Fibroblast of peridontal ligament (primary cell): ENCODE data around the gene TEX28.
"Not testable (repeated sequence)": the region's sequence is repeated elsewhere in the genome, so short reads cannot be mapped to it uniquely, and the experiment has no call there.

Experiments used
- DNase-seq: peaks from one replicate; pipeline ENCODE4 v3.0.0-alpha.2; 2010; ENCODE audit errors: extremely low read depth

Gene TEX28

GRCh38 chrX:154294791-154295574, at the start of gene TEX28:
Gene TEX28, minus strand, starts transcription at chrX:154295124. Its CDS starts 3,007 bp downstream, at chrX:154292117.
- no peak for DNase-seq

DNA sequence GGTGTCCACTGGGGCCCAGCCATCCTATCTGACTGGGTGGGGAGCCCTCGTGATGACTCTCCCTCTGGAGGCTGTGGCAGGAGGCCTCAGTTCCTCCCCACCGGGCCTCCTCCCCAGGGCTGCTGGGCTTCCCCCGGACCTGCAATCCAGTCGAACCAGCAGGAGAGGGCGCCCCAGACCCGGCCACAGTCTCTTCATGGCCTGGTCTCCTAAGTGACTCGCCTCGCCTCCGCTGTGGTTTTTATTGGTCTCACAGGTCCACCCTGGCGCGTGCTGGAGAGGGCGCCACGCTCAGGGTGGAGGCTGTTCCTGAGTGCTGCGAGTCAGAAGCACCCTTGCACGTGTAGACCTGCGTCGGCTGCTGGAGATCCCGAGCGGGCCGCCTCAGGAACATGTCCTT, 48.7 kb upstream of the TEX28 start:
- DNase-seq = not testable (repeated sequence)

DNA sequence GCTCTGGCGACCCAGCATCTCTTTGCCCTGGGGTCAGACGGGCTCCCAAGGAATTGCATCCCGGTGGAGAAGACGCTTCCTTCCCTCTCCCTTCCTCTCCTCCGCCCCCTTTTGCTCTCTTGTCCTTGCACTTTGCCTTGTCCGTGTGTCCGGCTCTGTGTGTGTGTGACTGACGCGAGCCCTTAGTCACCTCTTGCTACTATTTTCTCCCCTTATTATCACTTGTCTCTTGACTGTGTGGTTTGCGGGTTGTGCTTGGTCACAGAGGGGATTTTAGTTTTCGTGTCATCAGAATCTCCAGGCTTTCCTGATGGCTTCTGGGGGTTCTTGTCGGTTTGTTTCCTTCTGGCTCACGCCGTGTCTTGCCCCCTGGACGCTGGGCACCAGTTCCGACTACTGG, 48.1 kb upstream of the TEX28 start:
- DNase-seq = not testable (repeated sequence)

DNA sequence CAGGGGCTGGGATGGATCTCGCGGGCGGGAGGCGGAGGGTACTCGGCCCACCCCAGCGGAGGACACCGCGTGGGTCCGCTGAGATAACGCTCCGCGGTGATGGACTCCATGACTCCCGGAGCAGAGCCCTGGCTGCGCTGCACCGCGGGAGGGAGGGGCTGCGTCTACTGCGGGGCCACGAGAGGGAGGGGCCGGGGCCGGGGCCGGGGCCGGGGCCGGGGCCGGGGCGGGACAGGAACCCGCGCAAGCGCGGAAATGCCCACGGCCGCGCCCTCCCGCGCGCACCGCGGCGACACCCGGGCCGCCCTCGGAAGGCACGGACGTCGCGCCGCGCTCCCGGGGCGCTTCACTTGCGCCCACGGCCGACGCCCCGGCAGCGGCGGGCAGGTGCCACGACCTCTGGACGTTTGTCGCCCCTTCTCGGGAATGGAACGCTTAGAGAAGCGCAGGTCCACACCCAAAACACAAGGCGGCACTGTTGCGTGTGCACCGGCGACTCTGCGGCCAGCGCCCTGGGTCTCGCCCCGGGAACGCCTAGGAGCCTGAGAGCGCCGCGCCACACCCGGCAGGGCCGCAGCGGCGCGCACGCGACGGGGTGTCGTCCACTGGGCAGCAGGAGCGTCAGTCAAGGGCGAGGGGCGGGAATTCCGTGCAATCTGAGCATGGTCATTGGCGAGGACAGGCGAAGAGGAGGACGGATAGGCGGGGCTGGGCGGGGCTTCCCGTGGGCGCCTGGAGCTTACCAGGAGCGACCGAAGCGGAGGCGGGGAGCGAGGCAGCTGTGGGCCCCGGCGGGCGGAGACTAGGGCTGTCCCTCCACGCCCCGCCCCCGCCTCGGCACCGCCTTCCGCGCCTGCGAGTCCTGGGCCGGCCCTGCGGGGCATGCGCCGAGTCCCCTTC, 46.7 kb upstream of the TEX28 start:
- not testable (repeated sequence) for DNase-seq

- DNase-seq = no peak
These were observed 39.6 kb upstream of the TEX28 start for GRCh38 chrX:154334496-154334895.

- no peak for DNase-seq
These were observed 38.9 kb upstream of the TEX28 start for GRCh38 chrX:154333837-154334271.

DNA sequence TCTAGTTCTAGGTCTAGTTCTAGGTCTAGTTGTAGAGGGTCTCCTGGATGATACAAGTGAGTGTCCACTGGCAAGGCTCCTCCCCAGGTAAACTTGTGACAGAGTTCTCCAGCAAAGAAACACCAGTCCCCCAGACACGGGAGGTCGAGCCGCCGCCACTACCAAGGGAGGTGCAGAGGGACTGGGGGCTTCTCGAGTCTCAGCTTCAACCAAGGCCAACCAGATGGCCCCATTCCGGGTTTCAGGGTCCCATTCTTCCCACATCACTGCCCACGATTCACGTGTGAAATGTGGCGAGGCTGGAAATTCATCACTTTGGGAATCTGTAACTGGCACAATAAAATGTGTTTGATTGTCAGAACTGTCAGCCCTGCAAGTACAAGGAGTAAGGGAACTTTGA, 38.2 kb upstream of the TEX28 start:
- no peak for DNase-seq

- DNase-seq = no peak
These were observed 37.6 kb upstream of the TEX28 start for GRCh38 chrX:154332561-154332960.

GRCh38 chrX:154329294-154329693, 34.4 kb upstream of the TEX28 start:
- DNase-seq = peak; percentile 25

- DNase-seq = no peak
These were observed 33.7 kb upstream of the TEX28 start for GRCh38 chrX:154328646-154329045.

DNA sequence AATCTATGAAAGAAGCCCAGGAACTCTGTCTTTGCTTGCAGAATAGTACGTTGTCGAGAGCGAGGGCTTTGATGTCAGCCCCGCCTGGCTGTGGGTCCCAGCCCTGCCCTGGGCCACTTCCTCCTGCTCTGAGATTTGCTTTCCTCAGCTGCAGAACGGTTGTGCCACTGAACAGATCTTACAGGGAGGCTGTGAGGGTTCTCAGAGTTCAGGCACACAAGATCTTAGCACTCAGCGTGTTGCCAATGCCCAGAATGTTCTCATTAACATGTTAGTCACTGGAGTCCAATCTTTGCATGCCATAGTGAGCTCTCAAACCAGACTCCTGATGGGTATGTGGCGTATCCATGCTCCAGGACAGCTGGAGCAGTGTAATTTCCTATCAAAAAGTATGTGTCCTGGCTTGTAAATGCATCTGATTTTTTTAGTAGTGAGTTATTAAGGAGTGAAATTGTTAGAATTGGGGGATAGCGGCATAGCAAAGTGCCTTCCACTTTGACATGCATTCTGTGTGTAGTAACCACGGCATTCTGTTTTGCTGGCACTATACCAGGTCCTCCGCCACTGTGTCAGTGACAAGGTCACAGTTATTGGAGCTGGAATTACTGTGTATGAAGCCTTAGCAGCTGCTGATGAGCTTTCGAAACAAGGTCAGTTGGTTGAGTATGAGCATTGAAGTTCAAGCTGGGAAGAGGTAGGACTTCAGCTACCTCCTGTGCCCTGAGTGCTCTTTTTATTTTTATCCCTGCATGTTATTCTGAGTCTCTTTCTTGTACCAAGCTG, 32.3 kb upstream of the TEX28 start:
- peak; percentile 70 for DNase-seq

DNA sequence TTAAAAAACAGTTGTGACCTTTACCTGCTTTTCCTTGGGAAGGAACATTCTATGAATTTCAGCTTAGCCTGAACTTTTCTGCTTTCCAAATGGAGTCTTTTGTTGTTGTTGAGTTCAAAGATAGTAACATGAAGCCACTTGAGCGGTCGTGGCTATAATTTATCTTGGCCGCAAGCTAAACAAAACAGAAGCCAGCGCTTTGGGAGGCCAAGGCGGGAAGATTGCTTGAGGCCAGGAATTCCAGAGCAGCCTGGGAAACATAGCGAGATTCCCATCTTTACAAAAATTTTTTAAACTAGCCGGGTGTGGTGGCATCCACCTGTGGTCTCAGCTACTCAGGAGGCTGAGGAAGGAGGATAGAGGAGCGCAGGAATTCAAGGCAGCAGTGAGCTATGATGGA, 30.6 kb upstream of the TEX28 start:
- DNase-seq = peak; percentile 56

DNA sequence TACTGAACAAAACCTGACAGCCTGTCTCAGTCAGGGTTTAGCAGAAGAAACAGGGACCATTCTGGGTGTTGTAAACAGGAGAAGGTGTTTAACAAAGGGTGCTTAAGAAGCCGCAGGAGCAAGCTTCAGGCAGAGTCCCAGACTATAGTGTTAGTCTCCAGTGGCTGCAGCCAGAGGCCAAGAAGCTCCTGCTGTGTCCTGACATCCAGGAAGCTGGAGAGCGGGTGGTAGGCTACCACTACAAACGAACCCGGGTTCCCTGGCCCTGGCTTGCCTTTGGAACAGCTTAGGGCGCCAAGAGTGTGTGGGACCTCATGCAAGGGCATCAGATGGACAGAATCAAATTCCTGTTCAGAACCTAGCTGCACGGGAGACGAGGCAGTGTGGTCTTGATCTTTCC, 28.6 kb upstream of the TEX28 start:
- no peak for DNase-seq

DNA sequence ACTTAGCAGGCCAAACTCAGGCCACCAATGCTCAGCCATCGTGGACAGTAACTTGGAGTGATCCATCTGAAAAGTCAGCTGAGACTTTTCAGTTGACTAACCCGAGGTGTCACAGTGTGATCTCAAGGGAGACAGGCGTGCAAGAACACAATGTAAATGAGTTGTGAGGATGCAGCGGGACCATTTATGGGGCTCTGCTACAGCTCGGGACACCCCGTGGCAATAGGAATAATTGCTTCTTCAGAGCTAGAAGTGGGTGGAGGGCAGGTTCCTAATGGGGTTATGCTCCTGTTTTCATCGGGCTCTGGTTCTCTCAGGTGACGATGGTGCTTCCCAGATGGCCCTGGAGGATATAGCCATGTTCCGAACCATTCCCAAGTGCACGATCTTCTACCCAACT, 28.0 kb upstream of the TEX28 start:
- DNase-seq = no peak

GRCh38 chrX:154321594-154321993, 26.7 kb upstream of the TEX28 start:
- no peak for DNase-seq

GRCh38 chrX:154321152-154321551, 26.2 kb upstream of the TEX28 start:
- DNase-seq = no peak

DNA sequence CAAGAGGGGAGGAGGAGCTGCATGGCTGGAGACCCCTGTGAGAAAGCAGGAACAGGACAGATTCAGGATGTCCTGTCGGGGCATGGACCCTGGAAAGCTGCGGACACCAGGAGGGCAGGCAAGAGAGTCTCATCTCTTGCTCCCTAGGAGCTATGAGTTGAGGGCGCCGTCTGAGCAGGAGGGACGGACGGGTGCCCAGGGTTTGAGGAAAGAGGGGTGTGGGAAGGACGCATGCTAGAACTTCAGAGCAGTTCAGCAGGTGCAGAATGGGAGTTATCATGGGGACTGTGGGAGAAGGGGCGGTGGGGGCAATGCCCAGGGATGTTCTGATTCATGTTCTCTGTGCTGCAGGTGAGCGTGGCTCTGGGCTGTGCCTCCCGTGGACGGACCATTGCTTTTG, 25.5 kb upstream of the TEX28 start:
- DNase-seq = no peak

GRCh38 chrX:154317391-154317995, 22.6 kb upstream of the TEX28 start:
- peak; percentile 24 for DNase-seq

DNA sequence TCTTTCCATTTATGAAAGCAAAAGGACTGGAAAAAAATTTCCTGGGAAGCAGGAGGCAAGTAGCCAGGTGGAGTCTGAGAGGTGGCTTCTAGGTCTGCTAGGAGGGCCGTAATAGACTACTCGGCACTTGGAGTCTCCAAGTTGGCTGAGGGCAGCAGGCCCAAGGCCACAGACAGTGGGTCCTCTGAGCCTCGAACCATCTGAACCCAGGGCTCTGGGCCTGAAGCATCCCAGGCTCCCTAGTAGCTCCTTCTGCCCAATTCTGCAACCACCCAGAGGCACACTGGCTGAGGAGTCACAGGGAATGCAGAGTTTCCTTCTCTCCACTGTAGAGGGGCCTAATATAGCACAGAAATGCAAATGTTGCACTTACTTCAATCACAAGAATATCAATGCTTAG, 20.5 kb upstream of the TEX28 start:
- no peak for DNase-seq

- DNase-seq = no peak
These were observed 18.2 kb upstream of the TEX28 start for GRCh38 chrX:154313147-154313546.

- DNase-seq = no peak
These were observed 17.2 kb upstream of the TEX28 start for GRCh38 chrX:154312116-154312515.
